Breast epithelium (tissue), 4 donors: ENCODE data around the gene CCDC9B. TPM values are rescaled to one million over a fixed set of nuclear protein-coding genes. Genes with fewer than 3 reads are reported as not detected.

Experiments used
- DNase-seq, 2 donors: peaks; one replicate each; pipeline ENCODE4 v3.0.0-alpha.2; 2019; ENCODE audit warnings: low spot score in 2 of 2
- H3K27ac ChIP-seq, 2 donors: fragments of 200-600 bp; sonication (generic) in 1 of 2; one replicate each; pipeline ENCODE4 v1.5.1; 2016 to 2019; ENCODE audit warnings: mild to moderate bottlenecking in 1 of 2
- H3K27me3 ChIP-seq, 2 donors: fragments of 200-600 bp; sonication (generic) in 1 of 2; one replicate each; pipeline versions ENCODE4 v1.5.1 to v1.6.0; 2017 to 2019; ENCODE audit warnings: control low read depth in 1 of 2, mild to moderate bottlenecking in 1 of 2
- H3K36me3 ChIP-seq: fragments of 200-600 bp; one replicate; pipeline ENCODE4 v1.5.1; 2019
- H3K4me1 ChIP-seq, 2 donors: fragments of 200-600 bp; sonication (generic); one replicate each; pipeline ENCODE4 v1.5.1; 2016 to 2019; ENCODE audit warnings: control low read depth in 1 of 2
- H3K4me3 ChIP-seq, 3 donors: fragments of 200-600 bp; sonication (generic); 1 replicate in 2 of 3; 2 replicates in 1 of 3; pipeline ENCODE4 v1.5.1; 2016 to 2019; ENCODE audit warnings: mild to moderate bottlenecking in 3 of 3, moderate library complexity in 2 of 3
- H3K9me3 ChIP-seq, 2 donors: fragments of 200-600 bp; sonication (generic) in 1 of 2; one replicate each; pipeline ENCODE4 v1.5.1; 2016 to 2019; ENCODE audit warnings: control low read depth in 1 of 2
- CTCF ChIP-seq, 3 donors: fragments of 450-650 bp; IDR thresholded peaks; one replicate each; pipeline ENCODE4 v1.5.1; 2016 to 2017; ENCODE audit warnings: antibody characterized with exemption in 3 of 3, mild to moderate bottlenecking in 3 of 3, moderate library complexity in 3 of 3
- POLR2A ChIP-seq: fragments of 450-650 bp; IDR thresholded peaks from one replicate; pipeline ENCODE4 v1.6.1; 2016; ENCODE audit warnings: antibody characterized with exemption, mild to moderate bottlenecking, moderate library complexity
- POLR2AphosphoS5 ChIP-seq, 3 donors: sonication (generic); formaldehyde crosslinking; IDR thresholded peaks; one replicate each; pipeline ENCODE4 v1.6.1; 2017; ENCODE audit warnings: antibody characterized with exemption in 3 of 3
- intact Hi-C: fragments of 100-400 bp; cut with DNase I; formaldehyde crosslinking; loops from one replicate; pipeline ENCODE4 v1.15.1; 2023; ENCODE audit warnings: low total_unique reads
- total RNA-seq, 3 donors: library from RNA; depleted of rRNA; stranded (reverse); fragments of >200 nt; gene quantifications; one replicate each; pipeline ENCODE4 v1.1.0, GENCODE V29; 2016

CCDC9B gene
- total RNA-seq, 3 donors from 2014 or later, result 4.0 to 14.1 (median 9.4) TPM

- Histone ChIP-seq H3K9me3 (no peaks in the 10 kb centered on the region), H3K36me3 (no peaks in the 10 kb centered on the region), H3K27ac (no peak overlapping the region), H3K4me3 (no peak overlapping the region), H3K4me1 (peaks cover 4 to 6% of the 10 kb centered on the region in 2 donors), H3K27me3 (no peaks in the 10 kb centered on the region)
- intact Hi-C loops, result no loop called here
- TF ChIP-seq POLR2AphosphoS5 (IDR thresholded peaks at IDR 0.05) (no peak), CTCF (IDR thresholded peaks at IDR 0.05) (no peak)
- DNase-seq, result no peak
Measured at GRCh38 chr15:40354408-40355171, 13.9 kb upstream of the CCDC9B start.

- TF ChIP-seq POLR2A, result no peak
- no peak for TF ChIP-seq POLR2AphosphoS5 (IDR thresholded peaks at IDR 0.05)
- TF ChIP-seq CTCF (IDR thresholded peaks at IDR 0.05), result no peak
- no peak for DNase-seq
- H3K27ac ChIP-seq, result no peak overlapping the region
- no peaks in the 10 kb centered on the region for H3K27me3 ChIP-seq
- no peaks in the 10 kb centered on the region for H3K9me3 ChIP-seq
- no peak overlapping the region for H3K4me3 ChIP-seq
- intact Hi-C loops, result no loop called here
- H3K36me3 ChIP-seq, result no peaks in the 10 kb centered on the region
- peaks cover 3 to 4% of the 10 kb centered on the region in 2 donors for H3K4me1 ChIP-seq
Measured at GRCh38 chr15:40353697-40354096, 13.0 kb upstream of the CCDC9B start.

GRCh38 chr15:40352281-40352901 is 11.7 kb upstream of the CCDC9B start:
- Histone ChIP-seq H3K4me3 (no peak overlapping the region), H3K27ac (no peak overlapping the region), H3K4me1 (no peaks in the 10 kb centered on the region), H3K27me3 (no peaks in the 10 kb centered on the region), H3K9me3 (no peaks in the 10 kb centered on the region), H3K36me3 (no peaks in the 10 kb centered on the region)
- no peak for TF ChIP-seq POLR2A
- TF ChIP-seq POLR2AphosphoS5 (IDR thresholded peaks at IDR 0.05), result no peak
- no peak for TF ChIP-seq CTCF (IDR thresholded peaks at IDR 0.05)
- DNase-seq, result no peak
- intact Hi-C loops, result no loop called here

- Histone ChIP-seq H3K4me3 (no peak overlapping the region), H3K27ac (no peak overlapping the region), H3K36me3 (no peaks in the 10 kb centered on the region), H3K4me1 (peaks cover 0 to 7% of the 10 kb centered on the region in 2 donors), H3K9me3 (no peaks in the 10 kb centered on the region), H3K27me3 (no peaks in the 10 kb centered on the region)
- DNase-seq, result no peak
- intact Hi-C loops, result no loop called here
- no peak for TF ChIP-seq CTCF (IDR thresholded peaks at IDR 0.05)
- no peak for TF ChIP-seq POLR2AphosphoS5 (IDR thresholded peaks at IDR 0.05)
- TF ChIP-seq POLR2A, result no peak
Measured at GRCh38 chr15:40349163-40349562, 8.4 kb upstream of the CCDC9B start.

GRCh38 chr15:40348474-40348870 is 7.7 kb upstream of the CCDC9B start:
- Histone ChIP-seq H3K4me1 (peaks cover 4 to 7% of the 10 kb centered on the region in 2 donors), H3K27me3 (no peaks in the 10 kb centered on the region), H3K36me3 (no peaks in the 10 kb centered on the region), H3K4me3 (no peak overlapping the region), H3K9me3 (no peaks in the 10 kb centered on the region), H3K27ac (no peak overlapping the region)
- TF ChIP-seq POLR2AphosphoS5 (IDR thresholded peaks at IDR 0.05) (no peak), CTCF (IDR thresholded peaks at IDR 0.05) (no peak), POLR2A (no peak)
- intact Hi-C loops, result no loop called here
- DNase-seq, result no peak
